Measurements from ENCODE around the gene CDIPT. TPM values are rescaled to one million over a fixed set of nuclear protein-coding genes. Genes with fewer than 3 reads are reported as not detected.

CDIPT gene
- total and polyA plus RNA-seq, 2 of the 13 experiments (the other 11 are each of a cell fraction or from before 2014, with no cell fraction given), result 54.9 to 97.5 TPM

DNA sequence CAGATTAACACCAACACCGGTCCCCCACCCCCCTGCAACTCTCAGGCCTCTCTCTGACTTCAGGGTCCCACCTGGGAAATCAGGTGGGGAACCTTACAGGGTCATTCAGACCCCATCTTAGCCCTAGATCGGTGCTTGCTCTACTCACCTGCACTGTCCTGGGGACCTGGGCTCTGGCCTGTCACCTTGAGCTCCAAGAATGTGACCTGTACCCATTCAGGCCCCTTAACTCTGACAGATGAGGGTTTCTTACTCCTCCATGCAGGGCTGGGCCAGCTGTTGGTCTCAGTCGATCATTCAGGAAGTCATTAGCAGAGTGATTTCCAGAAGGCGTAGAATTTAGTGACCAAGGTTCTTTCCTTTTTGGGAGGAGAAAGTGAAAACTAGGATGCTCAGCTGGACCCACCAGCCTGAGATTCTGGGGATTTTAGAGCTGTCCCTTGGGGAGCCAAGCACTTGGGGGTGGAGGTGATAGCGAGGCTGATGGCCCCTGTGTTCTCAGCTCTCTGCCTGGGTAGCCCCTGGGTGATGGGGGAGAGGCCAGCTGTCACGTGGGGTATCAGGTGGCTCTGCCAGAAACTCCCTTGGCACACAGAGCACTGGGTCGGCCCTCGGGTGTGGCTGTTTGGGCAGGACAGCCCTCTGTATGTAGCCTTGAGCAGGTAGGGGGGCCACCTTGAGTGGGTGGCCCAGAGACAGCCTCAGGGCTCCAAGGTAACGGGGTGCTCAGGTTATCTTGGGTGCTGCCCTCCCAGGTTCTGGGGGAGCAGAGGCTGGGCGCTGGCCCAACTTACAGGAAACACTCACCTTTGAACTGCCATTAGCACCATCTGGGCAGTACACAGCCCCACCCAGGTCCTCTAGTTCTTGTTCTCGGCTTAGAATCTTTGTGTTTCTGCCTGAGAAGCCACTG, 42.0 kb downstream of the CDIPT start (continued):
- TF ChIP-seq FUBP1 (CRISPR knock-in tag; IDR thresholded peaks at IDR 0.05; ENCODE audit: borderline replicate concordance), result 0 out of 2 replicates have a peak, but pooled peaks have one; percentile 22
- TF ChIP-seq SIN3B (IDR thresholded peaks at IDR 0.05; ENCODE audit: low read length), result no peak
- TF ChIP-seq ZNF335 (CRISPR knock-in tag; IDR thresholded peaks at IDR 0.05), result no peak
- TF ChIP-seq LCORL (IDR thresholded peaks at IDR 0.05), result no peak
- 0 out of 2 replicates have a peak, but pooled peaks have one; percentile 33 for TF ChIP-seq LCORL (CRISPR knock-in tag; IDR thresholded peaks at IDR 0.05)
- no peak for TF ChIP-seq RARA (CRISPR knock-in tag; IDR thresholded peaks at IDR 0.05)
- no peak for TF ChIP-seq ZNF274 (CRISPR knock-in tag; IDR thresholded peaks at IDR 0.05)
- TF ChIP-seq HHEX (CRISPR knock-in tag; IDR thresholded peaks at IDR 0.05), result no peak
- no peak for TF ChIP-seq NR1H2 (CRISPR knock-in tag; IDR thresholded peaks at IDR 0.05; ENCODE audit: borderline replicate concordance, low read depth)
- TF ChIP-seq SNAPC5 (CRISPR knock-in tag; IDR thresholded peaks at IDR 0.05; ENCODE audit: borderline replicate concordance), result no peak
- TF ChIP-seq RXRB (CRISPR knock-in tag; IDR thresholded peaks at IDR 0.05; ENCODE audit: borderline replicate concordance), result no peak
- TF ChIP-seq ZNF75D (CRISPR knock-in tag; IDR thresholded peaks at IDR 0.05; ENCODE audit: borderline replicate concordance), result no peak
- 0 out of 2 replicates have a peak, but pooled peaks have one; percentile 13 for TF ChIP-seq RFXAP (CRISPR knock-in tag; IDR thresholded peaks at IDR 0.05; ENCODE audit: borderline replicate concordance)
- no peak for TF ChIP-seq NR2F1 (CRISPR knock-in tag; IDR thresholded peaks at IDR 0.05)
- TF ChIP-seq TFE3 (CRISPR knock-in tag; IDR thresholded peaks at IDR 0.05), result peak; percentile 22; the same call in 1 of the 2 replicates
- TF ChIP-seq NFE2L2 (IDR thresholded peaks at IDR 0.05; ENCODE audit: low read length), result no peak
- TF ChIP-seq ZNF629 (CRISPR knock-in tag; conservative IDR thresholded peaks at IDR 0.05), result no peak
- TF ChIP-seq, protein P1, sequence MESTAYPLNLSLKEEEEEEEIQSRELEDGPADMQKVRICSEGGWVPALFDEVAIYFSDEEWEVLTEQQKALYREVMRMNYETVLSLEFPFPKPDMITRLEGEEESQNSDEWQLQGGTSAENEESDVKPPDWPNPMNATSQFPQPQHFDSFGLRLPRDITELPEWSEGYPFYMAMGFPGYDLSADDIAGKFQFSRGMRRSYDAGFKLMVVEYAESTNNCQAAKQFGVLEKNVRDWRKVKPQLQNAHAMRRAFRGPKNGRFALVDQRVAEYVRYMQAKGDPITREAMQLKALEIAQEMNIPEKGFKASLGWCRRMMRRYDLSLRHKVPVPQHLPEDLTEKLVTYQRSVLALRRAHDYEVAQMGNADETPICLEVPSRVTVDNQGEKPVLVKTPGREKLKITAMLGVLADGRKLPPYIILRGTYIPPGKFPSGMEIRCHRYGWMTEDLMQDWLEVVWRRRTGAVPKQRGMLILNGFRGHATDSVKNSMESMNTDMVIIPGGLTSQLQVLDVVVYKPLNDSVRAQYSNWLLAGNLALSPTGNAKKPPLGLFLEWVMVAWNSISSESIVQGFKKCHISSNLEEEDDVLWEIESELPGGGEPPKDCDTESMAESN (CRISPR knock-in tag; conservative IDR thresholded peaks at IDR 0.05), result 0 out of 2 replicates have a peak, but pooled peaks have one; percentile 19
- no peak for TF ChIP-seq ZNF331 (CRISPR knock-in tag; IDR thresholded peaks at IDR 0.05)
- 0 out of 2 replicates have a peak, but pooled peaks have one; percentile 7 for TF ChIP-seq ZNF350 (CRISPR knock-in tag; IDR thresholded peaks at IDR 0.05; ENCODE audit: borderline replicate concordance, low read depth)
- no peak for TF ChIP-seq ZNF136 (CRISPR knock-in tag; IDR thresholded peaks at IDR 0.05; ENCODE audit: low read depth)
- no peak for TF ChIP-seq MEF2D (CRISPR knock-in tag; IDR thresholded peaks at IDR 0.05)
- TF ChIP-seq, protein P2, sequence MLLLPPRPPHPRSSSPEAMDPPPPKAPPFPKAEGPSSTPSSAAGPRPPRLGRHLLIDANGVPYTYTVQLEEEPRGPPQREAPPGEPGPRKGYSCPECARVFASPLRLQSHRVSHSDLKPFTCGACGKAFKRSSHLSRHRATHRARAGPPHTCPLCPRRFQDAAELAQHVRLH (CRISPR knock-in tag; IDR thresholded peaks at IDR 0.05; ENCODE audit: borderline replicate concordance, low read depth), result 0 out of 2 replicates have a peak, but pooled peaks have one; percentile 25
- TF ChIP-seq ZNF773 (CRISPR knock-in tag; IDR thresholded peaks at IDR 0.05; ENCODE audit: borderline replicate concordance), result no peak
- no peak for TF ChIP-seq NFKBIZ (CRISPR knock-in tag; IDR thresholded peaks at IDR 0.05)
